H1 (cell line): ENCODE results near the gene CIROP. TPM values are rescaled to one million over a fixed set of nuclear protein-coding genes. Genes with fewer than 3 reads are reported as not detected.

Source experiments
- CTCF ChIA-PET: fragments of 300-600 bp; sonication (Branson Sonifier 250); formaldehyde crosslinking; loops from one replicate; lab custom pipeline; 2021; ENCODE audit not compliant: partially characterized antibody; lab: Charles Lee
- POLR2A ChIA-PET: fragments of 300-600 bp; sonication (Branson Sonifier 250); formaldehyde crosslinking; loops from one replicate; lab custom pipeline; 2021; ENCODE audit warnings: inconsistent platforms; ENCODE audit not compliant: partially characterized antibody; lab: Charles Lee
- DNase-seq, 2 experiments: peaks; one replicate each; pipeline versions ENCODE4 v3.0.0 to v3.0.0-alpha.2; 2010 to 2022; ENCODE audit warnings: low spot score in 2 of 2, low read depth in 1 of 2, mixed read lengths in 1 of 2
- FAIRE-seq: peaks from 2 replicates; lab custom pipeline; 2011; peaks lifted over from hg19 to GRCh38; lab: Jason Lieb, UNC
- H2AFZ ChIP-seq: 2 replicates; pipeline ENCODE4 v1.8.1; 2012; ENCODE audit warnings: low read length, inconsistent platforms
- H2AK5ac ChIP-seq: 2 replicates; pipeline ENCODE4 v1.6.1; 2013; ENCODE audit warnings: low read depth, low read length
- H2BK120ac ChIP-seq: replicated peaks from 2 replicates; pipeline ENCODE3; 2013; ENCODE audit warnings: low read depth, low read length, inconsistent platforms
- H2BK12ac ChIP-seq: 2 replicates; pipeline ENCODE4 v1.6.1; 2013; ENCODE audit warnings: low read depth, low read length
- H2BK15ac ChIP-seq: 2 replicates; pipeline ENCODE4 v1.6.1; 2013; ENCODE audit warnings: low read length
- H2BK20ac ChIP-seq: 2 replicates; pipeline ENCODE4 v1.6.1; 2013; ENCODE audit warnings: low read length
- H2BK5ac ChIP-seq: 2 replicates; pipeline ENCODE4 v1.6.1; 2013; ENCODE audit warnings: low read depth, low read length
- H3K14ac ChIP-seq: 2 replicates; pipeline ENCODE4 v1.6.1; 2013; ENCODE audit warnings: inconsistent platforms; ENCODE audit not compliant: insufficient read length
- H3K18ac ChIP-seq: 2 replicates; pipeline ENCODE4 v1.6.1; 2013; ENCODE audit warnings: low read length; ENCODE audit errors: extremely low read depth
- H3K23ac ChIP-seq: 2 replicates; pipeline ENCODE4 v1.6.1; 2013; ENCODE audit warnings: inconsistent platforms; ENCODE audit not compliant: insufficient read length
- H3K23me2 ChIP-seq: 2 replicates; pipeline ENCODE4 v1.6.1; 2013; ENCODE audit warnings: low read depth, low read length
- H3K27ac ChIP-seq: 2 replicates; pipeline ENCODE4 v1.6.1; 2011; ENCODE audit warnings: low read depth, low read length, inconsistent platforms
- H3K27me3 ChIP-seq, 4 experiments: replicated peaks in 1 of 4; 1 replicate in 1 of 4; 2 replicates in 3 of 4; pipeline versions ENCODE4 v1.6.1 to v1.8.1; 2011 to 2013; ENCODE audit warnings: low read length in 3 of 4, mild to moderate bottlenecking in 3 of 4, inconsistent platforms in 2 of 4, mixed read lengths in 2 of 4, moderate library complexity in 1 of 4; ENCODE audit not compliant: control insufficient read depth in 3 of 4, insufficient read depth in 3 of 4; ENCODE audit errors: extremely low read depth in 1 of 4
- H3K36me3 ChIP-seq, 4 experiments: 2 replicates each; pipeline versions ENCODE4 v1.6.1 to v1.8.1; 2011 to 2013; ENCODE audit warnings: mild to moderate bottlenecking in 4 of 4, low read length in 3 of 4, moderate library complexity in 2 of 4, control low read depth in 1 of 4, inconsistent platforms in 1 of 4; ENCODE audit not compliant: insufficient read depth in 4 of 4, control insufficient read depth in 2 of 4
- H3K4ac ChIP-seq: replicated peaks from 2 replicates; pipeline ENCODE3; 2013; ENCODE audit warnings: low read length, low read depth, mixed read lengths, inconsistent platforms; ENCODE audit not compliant: insufficient read length
- H3K4me1 ChIP-seq, 4 experiments: replicated peaks in 1 of 4; 1 replicate in 1 of 4; 2 replicates in 3 of 4; pipeline versions ENCODE4 v1.6.1 to v1.8.1; 2011 to 2013; ENCODE audit warnings: low read length in 3 of 4, inconsistent platforms in 2 of 4, mixed read lengths in 1 of 4; ENCODE audit not compliant: insufficient read depth in 4 of 4, control insufficient read depth in 3 of 4
- H3K4me2 ChIP-seq, 2 experiments: 2 replicates each; pipeline versions ENCODE4 v1.6.1 to v1.8.1; 2011 to 2013; ENCODE audit warnings: low read depth in 2 of 2, low read length in 2 of 2, control low read depth in 1 of 2, inconsistent platforms in 1 of 2, mild to moderate bottlenecking in 1 of 2; ENCODE audit not compliant: insufficient read depth in 1 of 2
- H3K4me3 ChIP-seq, 4 experiments: fragments of 200-600, 300-600 bp in 1 of 4; sonication (generic), shearing (Covaris generic), sonication (Bioruptor Twin) in 1 of 4; 2 replicates each; pipeline versions ENCODE4 v1.5.1 to v1.8.1; 2011 to 2016; ENCODE audit warnings: low read length in 4 of 4, low read depth in 3 of 4, control low read depth in 2 of 4, inconsistent platforms in 2 of 4, mild to moderate bottlenecking in 2 of 4, mixed read lengths in 1 of 4, moderate library complexity in 1 of 4; ENCODE audit not compliant: insufficient read depth in 2 of 4; ENCODE audit errors: extremely low read depth in 1 of 4
- H3K56ac ChIP-seq: replicated peaks from 2 replicates; pipeline ENCODE3; 2013; ENCODE audit warnings: low read depth, mild to moderate bottlenecking, mixed read lengths, low read length, inconsistent platforms; ENCODE audit not compliant: insufficient read length
- H3K79me1 ChIP-seq: 2 replicates; pipeline ENCODE4 v1.6.1; 2013; ENCODE audit warnings: low read depth, low read length, control low read depth
- H3K79me2 ChIP-seq, 2 experiments: 2 replicates each; pipeline versions ENCODE4 v1.6.1 to v1.8.1; 2012 to 2013; ENCODE audit warnings: low read length in 2 of 2, mild to moderate bottlenecking in 2 of 2, inconsistent platforms in 1 of 2; ENCODE audit not compliant: insufficient read depth in 2 of 2, control insufficient read depth in 1 of 2
- H3K9ac ChIP-seq, 4 experiments: replicated peaks in 1 of 4; 1 replicate in 1 of 4; 2 replicates in 3 of 4; pipeline versions ENCODE4 v1.6.1 to v1.8.1; 2011 to 2013; ENCODE audit warnings: low read depth in 3 of 4, low read length in 3 of 4, control low read depth in 2 of 4, mild to moderate bottlenecking in 2 of 4, moderate library complexity in 2 of 4, inconsistent platforms in 1 of 4; ENCODE audit errors: extremely low read depth in 1 of 4
- H3K9me3 ChIP-seq, 2 experiments: 2 replicates each; pipeline versions ENCODE4 v1.6.1 to v1.8.1; 2012 to 2013; ENCODE audit warnings: mild to moderate bottlenecking in 2 of 2, moderate library complexity in 2 of 2, control low read depth in 1 of 2, inconsistent platforms in 1 of 2, low read depth in 1 of 2, low read length in 1 of 2, mixed read lengths in 1 of 2; ENCODE audit not compliant: insufficient read depth in 2 of 2
- H4K20me1 ChIP-seq, 2 experiments: replicated peaks in 1 of 2; 2 replicates each; pipeline versions ENCODE3 to v1.8.1; 2011 to 2013; ENCODE audit warnings: inconsistent platforms in 2 of 2, low read length in 2 of 2, mild to moderate bottlenecking in 1 of 2; ENCODE audit not compliant: insufficient read depth in 2 of 2, control insufficient read depth in 1 of 2
- H4K5ac ChIP-seq: 2 replicates; pipeline ENCODE4 v1.6.1; 2013; ENCODE audit warnings: low read length, low read depth, mixed read lengths, inconsistent platforms; ENCODE audit not compliant: insufficient read length
- H4K8ac ChIP-seq: 2 replicates; pipeline ENCODE4 v1.8.0; 2013; ENCODE audit warnings: mild to moderate bottlenecking, moderate library complexity, low read length, inconsistent platforms; ENCODE audit not compliant: insufficient read depth; ENCODE audit errors: extremely low read depth
- H4K91ac ChIP-seq: replicated peaks from 2 replicates; pipeline ENCODE3; 2013; ENCODE audit warnings: low read length, mixed read lengths, inconsistent platforms; ENCODE audit not compliant: insufficient read length
- CEBPB ChIP-seq: IDR thresholded peaks from 2 replicates; pipeline ENCODE4 v1.6.1; 2012; ENCODE audit warnings: low read depth, low read length
- CHD1 ChIP-seq: IDR thresholded peaks from 2 replicates; pipeline ENCODE4 v1.6.1; 2012; ENCODE audit warnings: low read depth, low read length, improper control_type of control experiment
- CREB1 ChIP-seq: IDR thresholded peaks from 2 replicates; pipeline ENCODE4 v1.6.1; 2012; ENCODE audit warnings: inconsistent platforms
- MAX ChIP-seq: IDR thresholded peaks from 2 replicates; pipeline ENCODE4 v1.6.1; 2012; ENCODE audit warnings: inconsistent platforms
- PHF8 ChIP-seq: fragments of 200-600 bp; sonication (generic); conservative IDR thresholded peaks from 2 replicates; pipeline ENCODE4 v1.7.1; 2012; ENCODE audit warnings: low read depth, mild to moderate bottlenecking, inconsistent platforms, low read length, moderate library complexity
- SIRT6 ChIP-seq: IDR thresholded peaks from one replicate; pipeline ENCODE4 v1.7.1; 2012; ENCODE audit warnings: low read length, inconsistent platforms
- SIX5 ChIP-seq: IDR thresholded peaks from 2 replicates; pipeline ENCODE4 v1.6.1; 2011; ENCODE audit warnings: mild to moderate bottlenecking, low read depth, low read length
- SRF ChIP-seq: IDR thresholded peaks from 2 replicates; pipeline ENCODE4 v1.6.1; 2011; ENCODE audit warnings: mild to moderate bottlenecking, low read depth, low read length, moderate library complexity
- WGBS, 2 experiments: shearing (Covaris generic) in 1 of 2; methylation state at CpG; one replicate each; pipeline versions ENCODE4 v1.1.6 to v1.1.7; 2013 to 2015; ENCODE audit warnings: low lambda C conversion rate in 2 of 2, mixed read lengths in 2 of 2, inconsistent platforms in 1 of 2, low coverage in 1 of 2, missing lambda C conversion rate in 1 of 2; ENCODE audit not compliant: insufficient replicate concordance in 2 of 2, insufficient coverage in 1 of 2, insufficient read length in 1 of 2; ENCODE audit errors: extremely low coverage in 1 of 2, missing lambda C conversion rate in 1 of 2; 5-methylcytosine and 5-hydroxymethylcytosine counted together
- polyA plus RNA-seq, 7 experiments: library from polyadenylated mRNA; depleted of rRNA in 3 of 7; stranded (reverse) in 5 of 7; unstranded in 2 of 7; fragments of >200 nt in 5 of 7; fragments of 200-250 nt in 2 of 7; gene quantifications; 1 replicate in 5 of 7; 2 replicates in 1 of 7; 4 replicates in 1 of 7; pipeline versions ENCODE4 v1.2.1 to v1.2.3, GENCODE V29; 2011 to 2013; ENCODE audit warnings: missing spikeins in 2 of 7, mixed read lengths in 2 of 7
- total RNA-seq: library from RNA; stranded (reverse); fragmentation: NEBNext Ultra II Directional; extraction: Animal tissue kit (Norgen Biotek cat#: 25700); gene quantifications from 2 replicates; pipeline ENCODE4 v1.2.1, GENCODE V29; 2021

Gene CIROP
- total and polyA plus RNA-seq, 2 of the 8 experiments (the other 6 are each of a cell fraction or from before 2014, with no cell fraction given): 0.06 TPM; not detected in 1

- Histone ChIP-seq H3K56ac (no peak overlapping the region), H2AFZ (no peak overlapping the region), H4K20me1 (peaks cover 0 to 2% of the 10 kb centered on the region in 2 experiments), H3K23ac (no peak overlapping the region), H3K9me3 (no peaks in the 10 kb centered on the region), H3K79me2 (no peaks in the 10 kb centered on the region), H3K36me3 (peaks cover 13 to 35% (median 20%) of the 10 kb centered on the region in 4 experiments), H2BK12ac (no peak overlapping the region), H4K91ac (no peak overlapping the region), H3K27ac (no peak overlapping the region), H4K5ac (no peak overlapping the region), H3K4ac (no peak overlapping the region), H2BK15ac (no peak overlapping the region), H3K14ac (no peak overlapping the region), H2BK120ac (no peak overlapping the region), H3K79me1 (no peaks in the 10 kb centered on the region), H3K4me1 (peaks cover 0 to 11% (median 4%) of the 10 kb centered on the region in 4 experiments; a peak in 5 of 7 replicates), H3K9ac (no peak overlapping the region), H3K18ac (no peak overlapping the region), H3K4me3 (no peak overlapping the region), H2AK5ac (no peak overlapping the region), H2BK5ac (no peak overlapping the region), H3K23me2 (no peaks in the 10 kb centered on the region), H2BK20ac (no peak overlapping the region), H4K8ac (no peak overlapping the region), H3K4me2 (no peak overlapping the region), H3K27me3 (no peaks in the 10 kb centered on the region)
- POLR2A ChIA-PET: interaction anchor here (0.7 to 3.1 kb wide), 7 partner anchors 12 to 30 kb away, joined by 3 to 9 read pairs (median 4); partner anchors contain the start of genes ACIN1 and C14orf119
- WGBS, 2 experiments: 66 to 100% methylated on average over 1 to 3 of the region's 3 CpGs
- CTCF ChIA-PET: interaction anchor here (1.1 to 11.8 kb wide), 5 partner anchors 30 to 81 kb away, joined by 3 to 290 read pairs (median 6); partner anchors contain the start of genes ACIN1, C14orf119 and SLC7A8
- DNase-seq (no peak), FAIRE-seq (no peak)
- TF ChIP-seq CEBPB: no peak
- no peak for TF ChIP-seq PHF8
- TF ChIP-seq SRF: no peak
- TF ChIP-seq CREB1: no peak
- TF ChIP-seq MAX: no peak
- no peak for TF ChIP-seq SIRT6
- no peak for TF ChIP-seq SIX5
- TF ChIP-seq CHD1: no peak
These were observed 20.2 kb upstream of the CIROP start for GRCh38 chr14:23125011-23125410.
